ENCODE measurements around the gene GAL3ST2. TPM values are rescaled to one million over a fixed set of nuclear protein-coding genes. Genes with fewer than 3 reads are reported as not detected.

The GAL3ST2 gene
- total RNA-seq, 2 donors from 2014 or later = 0.49 to 2.2 TPM

DNA sequence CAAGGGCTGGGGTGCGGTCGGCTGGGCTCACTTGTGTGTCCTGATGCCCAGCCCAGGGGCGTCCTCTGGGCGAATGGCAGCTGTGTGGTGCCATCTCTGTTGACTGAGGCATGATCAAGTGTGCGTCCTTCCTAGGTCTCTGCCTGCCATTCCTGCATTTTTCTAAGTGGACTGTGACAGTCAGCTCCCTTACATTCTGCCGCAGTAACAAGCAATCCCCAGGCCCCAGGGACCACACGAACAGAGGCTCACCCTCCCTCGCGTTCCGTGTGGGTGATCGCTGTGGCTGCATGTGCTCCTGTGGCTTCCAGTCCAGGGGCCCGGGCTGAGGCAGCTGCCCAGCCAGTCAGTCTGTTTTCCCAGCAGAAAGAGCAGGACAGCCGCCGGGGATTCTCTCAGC lies 24.4 kb upstream of the GAL3ST2 start:
- Histone ChIP-seq H3K36me3 (peaks cover 30% of the 10 kb centered on the region), H3K27me3 (replicated peaks; ENCODE audit: insufficient read depth) (no peaks in the 10 kb centered on the region)

DNA sequence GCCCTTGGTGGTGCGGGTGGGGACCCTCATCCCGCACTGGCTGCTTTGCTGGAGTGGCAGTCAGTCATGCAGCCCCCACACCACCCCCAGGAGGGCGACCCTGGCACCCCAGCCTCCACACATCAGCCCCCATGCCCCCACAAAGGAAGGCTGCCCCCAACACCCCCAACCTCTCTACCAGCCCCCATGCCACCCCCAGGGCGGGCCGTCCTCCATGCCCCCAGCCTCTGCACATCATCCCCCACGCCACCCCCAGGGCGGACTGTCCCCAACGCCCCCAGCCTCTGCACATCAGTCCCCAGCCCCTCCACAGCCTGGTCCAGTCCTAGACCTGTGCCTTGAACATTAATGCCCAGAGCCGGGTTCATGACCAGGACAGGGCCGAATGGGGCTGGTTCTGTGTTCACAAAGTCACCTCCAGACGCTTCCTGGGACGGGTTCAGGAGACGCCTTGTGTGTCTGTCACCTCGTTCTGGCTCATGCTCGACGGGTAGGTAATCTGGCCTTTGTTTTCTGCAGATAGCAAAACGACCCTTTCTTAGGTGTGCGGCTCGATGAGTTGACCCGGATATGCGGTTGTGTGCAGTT lies 23.8 kb upstream of the GAL3ST2 start:
- ATAC-seq (ENCODE audit: insufficient number of reproducible peaks, low FRiP score, low read depth) = no peak
- Histone ChIP-seq H3K4me3 (no peak overlapping the region), H3K4me1 (ENCODE audit: control insufficient read depth in 1 of 2, low read depth in 2 of 2) (peaks cover 0 to 9% of the 10 kb centered on the region in 2 donors), H3K27ac (no peak overlapping the region), H3K27me3 (replicated peaks; ENCODE audit: insufficient read depth) (no peaks in the 10 kb centered on the region), H3K9me3 (no peaks in the 10 kb centered on the region), H3K36me3 (peaks cover 33% of the 10 kb centered on the region)
- TF ChIP-seq, protein P1, sequence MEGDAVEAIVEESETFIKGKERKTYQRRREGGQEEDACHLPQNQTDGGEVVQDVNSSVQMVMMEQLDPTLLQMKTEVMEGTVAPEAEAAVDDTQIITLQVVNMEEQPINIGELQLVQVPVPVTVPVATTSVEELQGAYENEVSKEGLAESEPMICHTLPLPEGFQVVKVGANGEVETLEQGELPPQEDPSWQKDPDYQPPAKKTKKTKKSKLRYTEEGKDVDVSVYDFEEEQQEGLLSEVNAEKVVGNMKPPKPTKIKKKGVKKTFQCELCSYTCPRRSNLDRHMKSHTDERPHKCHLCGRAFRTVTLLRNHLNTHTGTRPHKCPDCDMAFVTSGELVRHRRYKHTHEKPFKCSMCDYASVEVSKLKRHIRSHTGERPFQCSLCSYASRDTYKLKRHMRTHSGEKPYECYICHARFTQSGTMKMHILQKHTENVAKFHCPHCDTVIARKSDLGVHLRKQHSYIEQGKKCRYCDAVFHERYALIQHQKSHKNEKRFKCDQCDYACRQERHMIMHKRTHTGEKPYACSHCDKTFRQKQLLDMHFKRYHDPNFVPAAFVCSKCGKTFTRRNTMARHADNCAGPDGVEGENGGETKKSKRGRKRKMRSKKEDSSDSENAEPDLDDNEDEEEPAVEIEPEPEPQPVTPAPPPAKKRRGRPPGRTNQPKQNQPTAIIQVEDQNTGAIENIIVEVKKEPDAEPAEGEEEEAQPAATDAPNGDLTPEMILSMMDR (IDR thresholded peaks at IDR 0.05) = no peak
- no peak for DNase-seq (ENCODE audit: low spot score)

More for the DNA sequence above, 24.4 kb upstream of the GAL3ST2 start:
- ATAC-seq (ENCODE audit: insufficient number of reproducible peaks, low FRiP score, low read depth) (no peak), DNase-seq (ENCODE audit: low spot score) (no peak)
- no peak overlapping the region for H3K4me3 ChIP-seq
- TF ChIP-seq, protein P1 (IDR thresholded peaks at IDR 0.05) = no peak
- no peaks in the 10 kb centered on the region for H3K9me3 ChIP-seq
- peaks cover 0 to 9% of the 10 kb centered on the region in 2 donors for H3K4me1 ChIP-seq (ENCODE audit: control insufficient read depth in 1 of 2, low read depth in 2 of 2)
- no peak overlapping the region for H3K27ac ChIP-seq

DNA sequence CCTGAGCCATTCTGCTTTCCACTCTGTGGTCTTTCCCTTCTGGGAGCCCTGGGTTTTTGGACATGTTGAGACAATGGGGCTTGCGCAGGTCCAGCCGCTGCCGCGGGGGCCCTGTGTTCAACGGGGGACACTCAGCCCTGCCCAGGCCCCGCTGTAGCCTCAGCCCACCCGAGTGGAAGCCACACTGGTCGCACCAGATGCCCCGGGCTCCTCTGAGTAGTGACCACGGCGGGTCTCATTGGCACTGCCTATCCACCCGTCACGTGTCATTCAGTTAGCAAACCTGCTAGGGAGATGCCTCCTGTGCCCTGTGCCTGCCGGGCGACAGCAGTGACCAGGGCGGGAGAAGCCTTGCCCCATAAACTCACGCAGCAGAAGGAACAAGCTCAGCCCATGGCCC lies 23.1 kb upstream of the GAL3ST2 start:
- Histone ChIP-seq H3K27ac (no peak overlapping the region), H3K9me3 (no peaks in the 10 kb centered on the region), H3K27me3 (replicated peaks; ENCODE audit: insufficient read depth) (no peaks in the 10 kb centered on the region), H3K4me3 (no peak overlapping the region), H3K4me1 (ENCODE audit: control insufficient read depth in 1 of 2, low read depth in 2 of 2) (peaks cover 0 to 9% of the 10 kb centered on the region in 2 donors), H3K36me3 (peaks cover 33% of the 10 kb centered on the region)
- TF ChIP-seq, protein P1 (IDR thresholded peaks at IDR 0.05) = no peak
- DNase-seq (ENCODE audit: low spot score) = no peak
- no peak for ATAC-seq (ENCODE audit: insufficient number of reproducible peaks, low FRiP score, low read depth)

DNA sequence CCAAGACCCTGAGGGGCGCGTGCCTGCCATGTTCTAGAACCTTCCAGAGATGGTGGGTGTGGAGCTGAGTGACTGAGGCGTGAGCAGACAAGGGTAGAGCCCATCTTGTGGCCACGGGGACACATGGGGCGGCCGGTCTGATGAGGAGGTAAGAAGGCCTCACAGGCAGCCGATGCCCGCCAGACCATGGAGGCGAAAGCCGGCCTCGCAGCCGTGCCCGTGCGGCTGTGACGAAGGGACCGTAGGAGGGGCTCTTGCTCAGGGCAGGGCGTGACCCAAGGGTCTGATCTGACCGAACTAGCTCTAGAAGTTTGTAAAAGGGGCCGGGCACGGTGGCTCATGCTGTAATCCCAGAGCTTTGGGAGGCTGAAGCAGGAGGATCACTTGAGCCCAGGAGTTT lies 22.6 kb upstream of the GAL3ST2 start:
- H3K27me3 ChIP-seq (replicated peaks; ENCODE audit: insufficient read depth) = no peaks in the 10 kb centered on the region
- H3K27ac ChIP-seq = no peak overlapping the region
- ATAC-seq (ENCODE audit: insufficient number of reproducible peaks, low FRiP score, low read depth) = no peak
- no peaks in the 10 kb centered on the region for H3K9me3 ChIP-seq
- no peak for DNase-seq (ENCODE audit: low spot score)
- peaks cover 0 to 9% of the 10 kb centered on the region in 2 donors for H3K4me1 ChIP-seq (ENCODE audit: control insufficient read depth in 1 of 2, low read depth in 2 of 2)
- H3K36me3 ChIP-seq = peaks cover 33% of the 10 kb centered on the region
- H3K4me3 ChIP-seq = no peak overlapping the region
- TF ChIP-seq, protein P1 (IDR thresholded peaks at IDR 0.05) = no peak

DNA sequence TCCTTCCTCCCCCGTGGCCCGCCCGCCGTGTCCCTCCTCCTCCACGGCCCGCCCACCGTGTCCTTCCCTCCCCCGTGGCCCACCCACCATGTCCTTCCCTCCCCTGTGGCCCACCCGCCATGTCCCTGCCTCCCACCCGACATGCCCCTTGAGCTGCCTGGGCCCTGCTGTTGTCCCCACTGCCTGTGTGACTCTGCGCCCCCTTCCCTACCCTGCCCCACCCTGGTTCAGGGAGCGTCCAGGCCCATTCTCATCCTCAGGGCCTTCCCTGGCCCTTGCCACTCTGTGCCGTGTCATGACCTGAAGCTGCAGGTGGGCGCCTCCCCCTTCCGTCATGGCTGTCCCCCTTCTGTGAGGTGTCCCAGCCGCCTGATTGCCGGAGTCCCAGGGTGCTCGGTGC lies 21.5 kb upstream of the GAL3ST2 start:
- Histone ChIP-seq H3K36me3 (peaks cover 33% of the 10 kb centered on the region), H3K4me3 (no peak overlapping the region), H3K9me3 (no peaks in the 10 kb centered on the region), H3K4me1 (ENCODE audit: control insufficient read depth in 1 of 2, low read depth in 2 of 2) (peaks cover 0 to 6% of the 10 kb centered on the region in 2 donors), H3K27me3 (replicated peaks; ENCODE audit: insufficient read depth) (no peaks in the 10 kb centered on the region), H3K27ac (no peak overlapping the region)
- ATAC-seq (ENCODE audit: insufficient number of reproducible peaks, low FRiP score, low read depth) = no peak
- TF ChIP-seq, protein P1 (IDR thresholded peaks at IDR 0.05) = no peak
- DNase-seq (ENCODE audit: low spot score) = no peak

Measured in thoracic aorta (tissue), 2 donors.